ENCODE results near the gene FZD1. TPM values are rescaled to one million over a fixed set of nuclear protein-coding genes. Genes with fewer than 3 reads are reported as not detected.
A peak's percentile ranks its signal among the peaks of the same experiment; 100 is the strongest.

FZD1 gene
- polyA plus RNA-seq, 3 donors, result 57.8 to 68.3 (median 57.8) TPM

DNA sequence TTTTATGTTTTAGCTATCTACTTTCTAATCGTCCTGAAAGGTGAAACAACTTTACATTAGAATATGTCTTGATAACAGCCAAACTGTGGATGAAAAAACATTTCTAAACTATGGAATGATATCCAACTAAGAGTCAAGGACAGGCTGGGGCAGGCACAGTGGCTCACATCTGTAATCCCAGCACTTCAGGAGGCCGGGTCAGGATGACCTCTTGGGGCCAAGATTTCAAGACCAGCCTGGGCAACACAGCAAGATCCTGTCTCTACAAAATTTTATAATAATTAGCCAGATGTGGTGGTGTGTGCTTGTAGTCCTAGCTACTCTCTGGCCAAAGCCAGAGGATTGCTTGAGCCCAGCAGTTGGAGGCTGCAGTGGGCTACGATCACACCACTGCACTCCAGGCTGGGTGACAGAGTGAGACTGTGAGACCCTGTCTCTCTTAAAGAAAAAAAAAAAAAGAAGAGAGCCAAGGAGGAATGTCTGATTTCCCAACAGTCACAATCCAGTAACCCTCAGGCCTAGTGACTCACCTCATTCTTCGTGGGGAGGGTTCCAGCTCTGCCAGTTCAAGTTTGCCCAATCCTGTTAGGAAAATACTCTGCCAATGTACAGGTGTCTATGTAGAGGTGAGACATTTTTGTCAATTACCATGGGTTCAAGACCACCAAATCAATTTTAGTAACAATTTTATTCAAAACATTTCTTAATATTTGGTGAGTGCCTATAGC is 14.6 kb upstream of the FZD1 start:
- no peak for DNase-seq (ENCODE audit: extremely low read depth in 1 of 11, low read depth in 9 of 11, low spot score in 4 of 11)

DNA sequence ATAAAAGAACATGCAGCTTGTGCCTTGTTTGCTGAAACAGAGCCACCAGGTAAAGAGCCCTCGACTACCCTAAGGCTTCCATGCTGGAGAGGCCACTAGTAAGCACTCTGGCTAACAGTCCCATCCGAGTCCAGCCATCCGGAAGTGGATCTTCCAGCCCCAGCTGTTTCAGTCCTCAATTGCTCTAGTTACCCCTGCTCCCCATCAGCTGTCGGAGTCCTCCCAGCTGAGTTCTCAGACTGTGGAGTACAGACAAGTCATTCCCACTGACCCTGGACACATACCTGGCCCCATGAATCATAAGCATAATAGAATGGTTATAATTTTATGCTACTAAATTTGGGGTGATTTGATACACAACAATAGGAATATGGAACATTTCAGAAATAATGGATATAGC is 13.5 kb upstream of the FZD1 start:
- no peak for DNase-seq (ENCODE audit: extremely low read depth in 1 of 11, low read depth in 9 of 11, low spot score in 4 of 11)

DNA sequence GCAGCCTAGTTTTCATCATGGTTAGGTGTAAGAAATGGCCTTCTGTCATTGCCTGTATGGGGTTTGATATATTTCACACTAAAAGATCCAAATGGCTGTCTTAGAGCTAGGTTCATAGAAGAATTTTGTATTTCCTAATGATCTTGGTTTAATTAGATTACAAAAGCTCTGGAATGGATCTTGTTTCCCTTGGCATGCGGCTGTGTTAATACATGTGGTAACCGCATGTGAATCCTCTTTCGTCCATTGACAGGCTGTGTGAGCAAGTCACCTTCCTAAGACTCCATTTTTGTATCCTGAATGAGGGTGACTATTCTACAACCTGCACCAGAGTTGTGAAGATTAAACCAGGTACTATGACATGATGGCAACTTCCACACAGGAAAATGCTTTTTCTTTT is 12.4 kb upstream of the FZD1 start:
- DNase-seq (ENCODE audit: extremely low read depth in 1 of 11, low read depth in 9 of 11, low spot score in 4 of 11), result no peak

DNA sequence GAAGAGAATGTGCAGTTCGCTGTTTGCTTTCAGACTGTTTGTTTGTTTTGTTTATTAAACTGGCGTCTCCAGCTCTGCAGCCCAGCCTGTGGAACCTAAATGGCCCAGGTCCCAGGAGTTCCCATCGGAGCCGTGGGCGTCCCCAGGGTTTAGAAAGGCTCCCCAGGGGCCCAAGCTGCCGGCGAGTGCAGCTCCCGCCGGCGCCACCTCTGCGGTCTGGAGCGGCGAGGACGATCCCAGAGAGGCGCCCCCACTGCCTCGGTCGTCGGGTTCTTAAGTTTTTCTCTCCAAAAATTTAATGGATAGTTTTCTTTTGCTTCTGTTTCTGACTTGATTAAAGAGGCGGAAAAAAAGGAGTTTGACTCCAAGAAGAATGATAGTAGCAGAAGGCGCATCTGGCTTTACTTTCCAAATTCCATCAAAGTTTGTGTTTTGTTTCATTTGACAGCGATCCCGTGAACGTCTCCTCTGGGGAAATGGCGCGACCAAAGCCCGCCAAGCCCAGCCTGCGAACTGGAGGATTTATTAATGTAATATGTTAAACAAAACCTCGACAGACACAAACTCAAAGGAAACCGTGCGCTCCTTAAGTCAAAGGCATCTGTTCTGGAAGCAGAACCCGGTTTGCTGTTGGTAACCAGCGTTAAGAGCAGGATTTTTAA is 718 bp upstream of the FZD1 start:
- DNase-seq (ENCODE audit: extremely low read depth in 1 of 11, low read depth in 9 of 11, low spot score in 4 of 11), result no peak

DNA sequence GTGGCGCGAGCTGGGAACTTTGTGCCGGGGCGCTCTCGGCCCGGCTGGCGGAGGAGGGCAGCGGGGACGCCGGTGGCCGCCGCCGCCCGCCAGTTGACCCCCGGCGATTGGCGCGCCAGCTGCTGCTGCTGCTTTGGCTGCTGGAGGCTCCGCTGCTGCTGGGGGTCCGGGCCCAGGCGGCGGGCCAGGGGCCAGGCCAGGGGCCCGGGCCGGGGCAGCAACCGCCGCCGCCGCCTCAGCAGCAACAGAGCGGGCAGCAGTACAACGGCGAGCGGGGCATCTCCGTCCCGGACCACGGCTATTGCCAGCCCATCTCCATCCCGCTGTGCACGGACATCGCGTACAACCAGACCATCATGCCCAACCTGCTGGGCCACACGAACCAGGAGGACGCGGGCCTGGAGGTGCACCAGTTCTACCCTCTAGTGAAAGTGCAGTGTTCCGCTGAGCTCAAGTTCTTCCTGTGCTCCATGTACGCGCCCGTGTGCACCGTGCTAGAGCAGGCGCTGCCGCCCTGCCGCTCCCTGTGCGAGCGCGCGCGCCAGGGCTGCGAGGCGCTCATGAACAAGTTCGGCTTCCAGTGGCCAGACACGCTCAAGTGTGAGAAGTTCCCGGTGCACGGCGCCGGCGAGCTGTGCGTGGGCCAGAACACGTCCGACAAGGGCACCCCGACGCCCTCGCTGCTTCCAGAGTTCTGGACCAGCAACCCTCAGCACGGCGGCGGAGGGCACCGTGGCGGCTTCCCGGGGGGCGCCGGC is 870 bp downstream of the FZD1 start:
- DNase-seq (ENCODE audit: extremely low read depth in 1 of 11, low read depth in 9 of 11, low spot score in 4 of 11), result peak in 3 of 11 donors; percentile 40 to 53 (median 53)

DNA sequence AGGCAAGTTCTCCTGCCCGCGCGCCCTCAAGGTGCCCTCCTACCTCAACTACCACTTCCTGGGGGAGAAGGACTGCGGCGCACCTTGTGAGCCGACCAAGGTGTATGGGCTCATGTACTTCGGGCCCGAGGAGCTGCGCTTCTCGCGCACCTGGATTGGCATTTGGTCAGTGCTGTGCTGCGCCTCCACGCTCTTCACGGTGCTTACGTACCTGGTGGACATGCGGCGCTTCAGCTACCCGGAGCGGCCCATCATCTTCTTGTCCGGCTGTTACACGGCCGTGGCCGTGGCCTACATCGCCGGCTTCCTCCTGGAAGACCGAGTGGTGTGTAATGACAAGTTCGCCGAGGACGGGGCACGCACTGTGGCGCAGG is 1.4 kb downstream of the FZD1 start:
- DNase-seq (ENCODE audit: extremely low read depth in 1 of 11, low read depth in 9 of 11, low spot score in 4 of 11), result no peak

DNA sequence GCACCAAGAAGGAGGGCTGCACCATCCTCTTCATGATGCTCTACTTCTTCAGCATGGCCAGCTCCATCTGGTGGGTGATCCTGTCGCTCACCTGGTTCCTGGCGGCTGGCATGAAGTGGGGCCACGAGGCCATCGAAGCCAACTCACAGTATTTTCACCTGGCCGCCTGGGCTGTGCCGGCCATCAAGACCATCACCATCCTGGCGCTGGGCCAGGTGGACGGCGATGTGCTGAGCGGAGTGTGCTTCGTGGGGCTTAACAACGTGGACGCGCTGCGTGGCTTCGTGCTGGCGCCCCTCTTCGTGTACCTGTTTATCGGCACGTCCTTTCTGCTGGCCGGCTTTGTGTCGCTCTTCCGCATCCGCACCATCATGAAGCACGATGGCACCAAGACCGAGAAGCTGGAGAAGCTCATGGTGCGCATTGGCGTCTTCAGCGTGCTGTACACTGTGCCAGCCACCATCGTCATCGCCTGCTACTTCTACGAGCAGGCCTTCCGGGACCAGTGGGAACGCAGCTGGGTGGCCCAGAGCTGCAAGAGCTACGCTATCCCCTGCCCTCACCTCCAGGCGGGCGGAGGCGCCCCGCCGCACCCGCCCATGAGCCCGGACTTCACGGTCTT is 1.9 kb downstream of the FZD1 start:
- DNase-seq (ENCODE audit: extremely low read depth in 1 of 11, low read depth in 9 of 11, low spot score in 4 of 11), result peak in 1 of 11 donors; percentile 30

DNA sequence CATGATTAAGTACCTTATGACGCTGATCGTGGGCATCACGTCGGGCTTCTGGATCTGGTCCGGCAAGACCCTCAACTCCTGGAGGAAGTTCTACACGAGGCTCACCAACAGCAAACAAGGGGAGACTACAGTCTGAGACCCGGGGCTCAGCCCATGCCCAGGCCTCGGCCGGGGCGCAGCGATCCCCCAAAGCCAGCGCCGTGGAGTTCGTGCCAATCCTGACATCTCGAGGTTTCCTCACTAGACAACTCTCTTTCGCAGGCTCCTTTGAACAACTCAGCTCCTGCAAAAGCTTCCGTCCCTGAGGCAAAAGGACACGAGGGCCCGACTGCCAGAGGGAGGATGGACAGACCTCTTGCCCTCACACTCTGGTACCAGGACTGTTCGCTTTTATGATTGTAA is 2.5 kb downstream of the FZD1 start:
- DNase-seq (ENCODE audit: extremely low read depth in 1 of 11, low read depth in 9 of 11, low spot score in 4 of 11), result no peak

DNA sequence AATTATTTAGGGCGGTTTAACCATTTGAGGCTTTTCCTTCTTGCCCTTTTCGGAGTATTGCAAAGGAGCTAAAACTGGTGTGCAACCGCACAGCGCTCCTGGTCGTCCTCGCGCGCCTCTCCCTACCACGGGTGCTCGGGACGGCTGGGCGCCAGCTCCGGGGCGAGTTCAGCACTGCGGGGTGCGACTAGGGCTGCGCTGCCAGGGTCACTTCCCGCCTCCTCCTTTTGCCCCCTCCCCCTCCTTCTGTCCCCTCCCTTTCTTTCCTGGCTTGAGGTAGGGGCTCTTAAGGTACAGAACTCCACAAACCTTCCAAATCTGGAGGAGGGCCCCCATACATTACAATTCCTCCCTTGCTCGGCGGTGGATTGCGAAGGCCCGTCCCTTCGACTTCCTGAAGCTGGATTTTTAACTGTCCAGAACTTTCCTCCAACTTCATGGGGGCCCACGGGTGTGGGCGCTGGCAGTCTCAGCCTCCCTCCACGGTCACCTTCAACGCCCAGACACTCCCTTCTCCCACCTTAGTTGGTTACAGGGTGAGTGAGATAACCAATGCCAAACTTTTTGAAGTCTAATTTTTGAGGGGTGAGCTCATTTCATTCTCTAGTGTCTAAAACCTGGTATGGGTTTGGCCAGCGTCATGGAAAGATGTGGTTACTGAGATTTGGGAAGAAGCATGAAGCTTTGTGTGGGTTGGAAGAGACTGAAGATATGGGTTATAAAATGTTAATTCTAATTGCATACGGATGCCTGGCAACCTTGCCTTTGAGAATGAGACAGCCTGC is 3.1 kb downstream of the FZD1 start:
- no peak for DNase-seq (ENCODE audit: extremely low read depth in 1 of 11, low read depth in 9 of 11, low spot score in 4 of 11)

DNA sequence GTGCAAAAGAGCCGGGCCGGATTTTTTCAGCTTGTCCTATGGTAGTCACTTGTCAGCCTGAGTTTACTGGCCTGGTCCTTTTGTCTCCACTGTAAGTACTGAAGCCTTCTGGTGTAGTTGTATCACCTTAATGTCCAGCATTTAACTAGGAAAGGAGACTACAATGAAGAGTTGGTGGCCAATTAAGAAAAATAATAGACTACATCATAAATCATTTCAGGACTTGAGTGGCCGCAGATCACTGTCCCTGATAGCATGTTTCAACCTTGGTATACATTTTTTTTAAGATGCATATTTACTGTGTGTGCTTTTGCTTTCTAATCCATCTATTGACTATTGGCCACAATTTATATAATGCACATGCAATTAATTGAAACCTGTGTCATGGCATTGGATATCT is 6.1 kb downstream of the FZD1 start:
- DNase-seq (ENCODE audit: extremely low read depth in 1 of 11, low read depth in 9 of 11, low spot score in 4 of 11), result no peak

DNA sequence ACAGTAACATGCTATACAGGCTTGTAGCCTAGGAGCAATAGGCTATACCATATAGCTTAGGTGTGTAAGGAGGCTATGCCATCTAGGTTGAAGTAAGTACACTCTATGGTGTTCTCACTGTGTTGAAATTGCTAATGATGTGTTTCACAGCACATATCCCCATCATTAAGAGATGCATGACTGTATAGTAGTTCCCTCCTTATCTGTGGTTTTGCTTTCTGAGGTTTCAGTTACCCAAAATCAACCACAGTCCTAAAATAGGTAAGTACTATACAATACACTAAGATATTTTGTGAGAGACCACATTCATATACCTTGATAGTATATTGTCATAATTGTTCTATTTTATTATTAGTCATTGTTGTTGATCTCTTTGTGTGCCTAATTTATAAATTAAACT is 12.7 kb downstream of the FZD1 start:
- no peak for DNase-seq (ENCODE audit: extremely low read depth in 1 of 11, low read depth in 9 of 11, low spot score in 4 of 11)

DNA sequence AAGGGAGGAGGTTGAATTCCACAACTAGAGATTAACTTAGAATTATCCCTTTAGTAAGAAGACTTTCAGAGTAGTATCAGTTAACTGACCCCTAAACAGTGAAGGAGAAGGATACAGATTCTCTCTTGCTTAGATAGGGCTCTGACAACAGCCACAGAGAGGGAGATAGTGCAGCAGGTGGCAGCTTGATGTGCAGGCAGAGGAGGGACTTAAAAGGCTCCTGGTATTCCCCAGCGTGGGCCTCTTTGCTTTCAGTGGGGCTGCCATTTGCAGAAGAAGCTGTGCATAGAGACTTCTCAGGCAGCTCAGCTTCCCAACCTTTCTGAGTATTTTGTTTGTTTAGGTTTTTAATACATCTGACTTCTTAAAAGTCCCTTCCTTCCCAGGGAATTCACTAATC is 16.0 kb downstream of the FZD1 start:
- DNase-seq (ENCODE audit: extremely low read depth in 1 of 11, low read depth in 9 of 11, low spot score in 4 of 11), result no peak

DNA sequence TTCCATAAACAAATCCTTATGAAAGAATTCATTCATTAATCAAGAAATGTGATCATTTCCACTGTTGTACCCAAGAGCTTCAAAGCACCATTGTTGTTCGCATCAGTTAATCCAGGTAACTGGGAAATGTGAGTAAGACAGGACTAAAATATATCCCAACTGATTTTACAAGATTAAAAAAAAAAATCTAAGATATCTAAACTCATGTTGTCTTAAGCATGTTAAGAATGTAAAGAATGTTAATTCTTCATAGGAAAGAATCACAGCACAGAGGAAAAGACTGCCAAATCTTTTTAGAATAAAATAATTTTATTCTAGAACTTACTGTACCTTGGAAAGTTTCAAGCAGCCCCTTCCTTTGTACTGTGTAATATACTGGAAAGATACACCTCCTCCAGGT is 16.4 kb downstream of the FZD1 start:
- DNase-seq (ENCODE audit: extremely low read depth in 1 of 11, low read depth in 9 of 11, low spot score in 4 of 11), result no peak

DNA sequence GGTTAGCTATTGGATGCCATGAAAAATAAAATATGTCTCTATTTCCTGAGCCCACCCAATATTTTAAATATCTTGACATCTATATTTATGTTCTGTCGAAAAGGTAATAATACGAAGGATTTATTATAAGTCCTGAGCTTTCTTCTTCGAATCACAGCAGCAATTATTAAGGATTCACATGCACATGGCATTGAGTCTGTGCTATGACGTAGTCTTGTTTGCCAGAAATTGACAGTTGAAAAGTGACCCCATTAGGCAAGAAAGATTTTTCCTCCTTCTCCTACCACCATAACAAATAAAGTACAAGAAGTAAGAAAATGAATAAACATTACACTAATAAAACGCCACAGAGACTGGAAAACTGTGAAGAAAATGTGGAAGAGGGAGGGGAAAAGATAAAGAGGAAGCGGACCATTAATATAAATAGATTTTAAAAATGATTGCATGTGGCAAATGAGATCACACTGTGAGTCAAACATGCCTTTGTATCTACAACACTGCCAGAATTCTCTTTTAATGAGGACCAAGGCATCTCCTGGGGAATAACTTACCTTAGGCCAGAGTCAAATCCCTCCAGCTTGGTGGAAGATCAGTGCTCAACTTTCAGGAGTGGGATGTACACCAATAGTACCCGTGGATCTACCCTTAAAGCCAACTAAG is 21.6 kb downstream of the FZD1 start:
- DNase-seq (ENCODE audit: extremely low read depth in 1 of 11, low read depth in 9 of 11, low spot score in 4 of 11), result no peak

DNA sequence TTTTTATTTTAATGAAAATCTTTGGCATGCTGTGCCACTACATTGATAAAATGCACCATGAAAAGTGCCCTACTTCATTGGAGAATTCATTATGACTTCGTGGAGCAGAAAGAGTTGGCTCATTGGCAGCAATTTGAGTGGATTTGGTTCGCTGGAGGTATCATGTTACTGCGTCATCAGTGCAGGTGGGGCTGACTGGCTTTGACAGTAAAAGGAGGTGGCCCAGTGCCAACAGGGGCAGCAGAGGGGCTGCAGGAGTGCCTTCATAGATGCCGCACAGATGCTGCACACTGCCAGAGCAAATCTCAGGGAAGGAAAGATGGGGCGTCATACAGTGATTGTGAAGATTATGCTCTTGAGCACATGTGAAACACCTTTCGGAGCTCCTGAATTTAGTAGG is 22.2 kb downstream of the FZD1 start:
- DNase-seq (ENCODE audit: extremely low read depth in 1 of 11, low read depth in 9 of 11, low spot score in 4 of 11), result peak in 4 of 11 donors; percentile 35 to 55 (median 47)

DNA sequence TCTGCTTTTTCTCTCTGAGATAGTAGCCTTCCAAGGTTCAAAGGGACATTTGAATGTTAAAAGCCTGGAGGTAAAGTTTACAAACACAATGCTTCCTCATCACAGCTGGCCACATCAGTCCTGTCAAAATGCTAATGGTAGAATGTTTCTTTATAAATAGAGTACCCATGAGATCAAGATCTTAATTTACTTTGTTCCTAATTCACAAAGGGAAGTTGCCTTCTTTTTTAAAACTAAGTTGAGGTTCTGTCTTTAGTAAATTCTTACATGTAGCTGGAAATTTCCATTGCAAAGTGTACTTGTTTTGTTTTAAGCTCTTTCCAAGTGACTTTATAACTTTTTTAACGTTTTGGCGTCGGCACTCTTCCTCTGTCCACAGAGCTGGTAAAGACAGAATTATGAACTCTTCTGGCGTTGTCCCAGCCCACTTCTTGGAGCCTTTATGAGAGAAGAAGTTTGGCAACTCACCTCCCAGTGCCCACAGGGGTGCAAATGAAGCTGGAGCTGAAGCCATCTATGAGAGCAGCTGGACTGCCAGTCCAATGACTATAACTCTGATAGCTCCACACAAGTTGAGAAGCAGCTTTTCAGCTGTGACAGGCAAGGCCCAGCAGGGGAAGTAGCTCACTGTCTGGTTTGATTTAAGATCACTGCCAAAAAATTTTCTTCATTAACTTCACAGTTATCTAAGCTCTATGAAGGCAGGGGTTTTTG is 23.3 kb downstream of the FZD1 start:
- no peak for DNase-seq (ENCODE audit: extremely low read depth in 1 of 11, low read depth in 9 of 11, low spot score in 4 of 11)

DNA sequence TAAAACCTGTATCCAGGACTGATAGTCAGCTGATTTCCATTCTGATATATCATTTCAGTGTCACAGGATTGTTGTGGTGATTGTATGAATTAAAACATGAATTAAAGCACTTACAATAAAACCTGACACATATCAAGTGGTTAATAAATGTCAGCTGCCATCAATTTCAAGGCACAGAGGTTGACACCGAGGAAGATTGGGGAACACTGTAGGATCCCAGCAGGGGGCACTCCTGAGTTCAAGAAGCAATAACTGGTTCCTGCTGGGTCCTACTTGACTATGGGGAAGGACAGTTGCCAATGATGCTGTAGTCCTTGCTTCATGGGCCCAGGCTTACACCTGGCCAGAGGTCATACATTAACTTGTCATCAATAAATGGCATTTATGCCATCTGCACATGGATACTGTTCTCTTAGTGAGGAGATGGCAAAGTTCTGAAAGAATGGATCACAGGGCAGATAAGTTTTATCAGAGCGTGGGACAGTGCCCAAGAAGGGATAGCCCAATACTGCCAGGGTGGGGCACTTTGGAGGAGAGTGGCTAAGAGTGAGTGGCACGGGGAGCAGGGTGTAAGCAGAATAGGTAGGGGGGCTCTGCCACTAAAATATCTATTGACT is 24.1 kb downstream of the FZD1 start:
- no peak for DNase-seq (ENCODE audit: extremely low read depth in 1 of 11, low read depth in 9 of 11, low spot score in 4 of 11)

Measured in renal cortex interstitium (tissue), 11 donors.